ENCODE measurements around the gene PPP2R3B. TPM values are rescaled to one million over a fixed set of nuclear protein-coding genes. Genes with fewer than 3 reads are reported as not detected.
"Not testable (repeated sequence)": the region's sequence is repeated elsewhere in the genome, so short reads cannot be mapped to it uniquely, and the experiment has no call there.

The PPP2R3B gene
- total RNA-seq, 2 experiments from 2014 or later = 25.2 to 26.9 TPM

GRCh38 chrX:410296-410695 lies 23.6 kb upstream of the PPP2R3B start:
- ChIA-PET CTCF (no interaction called here), POLR2A (no interaction called here)

- ChIA-PET CTCF (no interaction called here), POLR2A (no interaction called here)
These were observed 18.4 kb upstream of the PPP2R3B start for GRCh38 chrX:405149-405548.

GRCh38 chrX:404656-405055 lies 17.9 kb upstream of the PPP2R3B start:
- POLR2A ChIA-PET = no interaction called here

GRCh38 chrX:402857-403256 lies 16.1 kb upstream of the PPP2R3B start:
- ChIA-PET CTCF (no interaction called here), POLR2A (no interaction called here)

More at GRCh38 chrX:404656-405055, 17.9 kb upstream of the PPP2R3B start:
- CTCF ChIA-PET = no interaction called here

- CTCF ChIA-PET = no interaction called here
These were observed 13.6 kb upstream of the PPP2R3B start for GRCh38 chrX:400258-400657.

GRCh38 chrX:397575-397974 lies 10.9 kb upstream of the PPP2R3B start:
- CTCF ChIA-PET = no interaction called here
- POLR2A ChIA-PET = no interaction called here

More at GRCh38 chrX:400258-400657, 13.6 kb upstream of the PPP2R3B start:
- POLR2A ChIA-PET = no interaction called here

- CTCF ChIA-PET = no interaction called here
- POLR2A ChIA-PET = no interaction called here
These were observed 8.1 kb upstream of the PPP2R3B start for GRCh38 chrX:394830-395229.

GRCh38 chrX:392575-392846 lies 5.8 kb upstream of the PPP2R3B start:
- CTCF ChIA-PET = no interaction called here
- POLR2A ChIA-PET = no interaction called here

- CTCF ChIA-PET = no interaction called here
- POLR2A ChIA-PET = no interaction called here
These were observed 5.2 kb upstream of the PPP2R3B start for GRCh38 chrX:391717-392574.

- CTCF ChIA-PET = no interaction called here
- POLR2A ChIA-PET = no interaction called here
These were observed 3.8 kb upstream of the PPP2R3B start for GRCh38 chrX:390459-390858.

- CTCF ChIA-PET = no interaction called here
These were observed 2.3 kb upstream of the PPP2R3B start for GRCh38 chrX:389021-389441.

GRCh38 chrX:387729-388128 lies 1.0 kb upstream of the PPP2R3B start:
- POLR2A ChIA-PET = no interaction called here

More at GRCh38 chrX:389021-389441, 2.3 kb upstream of the PPP2R3B start:
- POLR2A ChIA-PET = no interaction called here

GRCh38 chrX:386239-386767 lies 404 bp downstream of the PPP2R3B start:
- POLR2A ChIA-PET = no interaction called here
- CTCF ChIA-PET = no interaction called here

More at GRCh38 chrX:387729-388128, 1.0 kb upstream of the PPP2R3B start:
- CTCF ChIA-PET = no interaction called here

- POLR2A ChIA-PET, CTCF ChIA-PET: not testable (repeated sequence)
These were observed 971 bp downstream of the PPP2R3B start for GRCh38 chrX:385736-386135.

- ChIA-PET POLR2A (no interaction called here), CTCF (no interaction called here)
These were observed 1.8 kb downstream of the PPP2R3B start for GRCh38 chrX:384861-385260.

- POLR2A ChIA-PET = no interaction called here
- CTCF ChIA-PET = no interaction called here
These were observed 8.3 kb downstream of the PPP2R3B start for GRCh38 chrX:378443-378842.

- POLR2A ChIA-PET, CTCF ChIA-PET: not testable (repeated sequence)
These were observed 10.5 kb downstream of the PPP2R3B start for GRCh38 chrX:376206-376605.

- CTCF ChIA-PET = no interaction called here
- POLR2A ChIA-PET = no interaction called here
These were observed 11.3 kb downstream of the PPP2R3B start for GRCh38 chrX:375181-376036.

GRCh38 chrX:374596-374995 lies 12.1 kb downstream of the PPP2R3B start:
- POLR2A ChIA-PET = no interaction called here
- CTCF ChIA-PET = no interaction called here

- ChIA-PET POLR2A (no interaction called here), CTCF (no interaction called here)
These were observed 12.9 kb downstream of the PPP2R3B start for GRCh38 chrX:373641-374471.
